ENCODE data around the gene HDC. TPM values are rescaled to one million over a fixed set of nuclear protein-coding genes. Genes with fewer than 3 reads are reported as not detected.

The HDC gene
- total RNA-seq, 2 experiments from 2014 or later: not detected

GRCh38 chr15:50281427-50281826 lies 15.9 kb upstream of the HDC start:
- TF ChIP-seq CTCF (conservative IDR thresholded peaks at IDR 0.05; ENCODE audit: low read length) (no peak), EZH2phosphoT487 (IDR thresholded peaks at IDR 0.05; ENCODE audit: borderline replicate concordance, low read depth, low read length) (no peak)
- CTCF ChIA-PET (ENCODE audit: unreplicated experiment): no interaction called here

GRCh38 chr15:50280271-50280670 lies 14.7 kb upstream of the HDC start:
- Histone ChIP-seq H3K9me2 (ENCODE audit: insufficient read depth, low read length) (no peaks in the 10 kb centered on the region), H3K27ac (ENCODE audit: low read depth, low read length, poor library complexity, severe bottlenecking) (no peak overlapping the region), H3K79me2 (ENCODE audit: insufficient read depth, low read depth, low read length) (no peaks in the 10 kb centered on the region), H4K20me1 (ENCODE audit: insufficient read depth, low read length) (no peaks in the 10 kb centered on the region), H3K4me1 (ENCODE audit: insufficient read depth, low read length, poor library complexity, severe bottlenecking) (no peaks in the 10 kb centered on the region), H3K4me2 (ENCODE audit: low read length) (no peak overlapping the region), H3K36me3 (ENCODE audit: insufficient read depth, low read length) (peaks cover 9% of the 10 kb centered on the region), H2AFZ (ENCODE audit: low read length) (no peak overlapping the region), H3K4me3 (ENCODE audit: low read depth, low read length, poor library complexity, severe bottlenecking) (no peak overlapping the region), H3K9me3 (ENCODE audit: low read length) (no peaks in the 10 kb centered on the region)
- no peak for TF ChIP-seq CTCF (conservative IDR thresholded peaks at IDR 0.05; ENCODE audit: low read length)
- no peak for TF ChIP-seq EZH2phosphoT487 (IDR thresholded peaks at IDR 0.05; ENCODE audit: borderline replicate concordance, low read depth, low read length)
- CTCF ChIA-PET (ENCODE audit: unreplicated experiment): no interaction called here
- no peak for DNase-seq (ENCODE audit: low spot score)
- no TSS peak for BruUV-seq (replicated peaks)
- POLR2A ChIA-PET: no interaction called here
- intact Hi-C loops (cut with micrococcal nuclease; ENCODE audit: unreplicated experiment): no loop called here

More at GRCh38 chr15:50281427-50281826, 15.9 kb upstream of the HDC start:
- POLR2A ChIA-PET: interaction anchor here (0.6 kb wide), 1 partner anchor 452 kb away, joined by 3 read pairs; no protein-coding TSS in a partner anchor
- Histone ChIP-seq H3K4me2 (ENCODE audit: low read length) (no peak overlapping the region), H4K20me1 (ENCODE audit: insufficient read depth, low read length) (no peaks in the 10 kb centered on the region), H3K9me3 (ENCODE audit: low read length) (no peaks in the 10 kb centered on the region), H3K36me3 (ENCODE audit: insufficient read depth, low read length) (peaks cover 18% of the 10 kb centered on the region), H3K79me2 (ENCODE audit: insufficient read depth, low read depth, low read length) (no peaks in the 10 kb centered on the region), H3K4me1 (ENCODE audit: insufficient read depth, low read length, poor library complexity, severe bottlenecking) (no peaks in the 10 kb centered on the region), H3K9me2 (ENCODE audit: insufficient read depth, low read length) (no peaks in the 10 kb centered on the region), H2AFZ (ENCODE audit: low read length) (no peak overlapping the region), H3K27ac (ENCODE audit: low read depth, low read length, poor library complexity, severe bottlenecking) (no peak overlapping the region), H3K4me3 (ENCODE audit: low read depth, low read length, poor library complexity, severe bottlenecking) (no peak overlapping the region)
- no TSS peak for BruUV-seq (replicated peaks)
- intact Hi-C loops (cut with micrococcal nuclease; ENCODE audit: unreplicated experiment): no loop called here
- DNase-seq (ENCODE audit: low spot score): no peak

GRCh38 chr15:50278496-50278895 lies 13.0 kb upstream of the HDC start:
- intact Hi-C loops (cut with micrococcal nuclease; ENCODE audit: unreplicated experiment): no loop called here
- BruUV-seq (replicated peaks): no TSS peak
- no peak overlapping the region for H3K4me3 ChIP-seq (ENCODE audit: low read depth, low read length, poor library complexity, severe bottlenecking)
- no peaks in the 10 kb centered on the region for H3K9me2 ChIP-seq (ENCODE audit: insufficient read depth, low read length)
- no peaks in the 10 kb centered on the region for H3K79me2 ChIP-seq (ENCODE audit: insufficient read depth, low read depth, low read length)
- no peak for DNase-seq (ENCODE audit: low spot score)
- TF ChIP-seq CTCF (conservative IDR thresholded peaks at IDR 0.05; ENCODE audit: low read length) (no peak), EZH2phosphoT487 (IDR thresholded peaks at IDR 0.05; ENCODE audit: borderline replicate concordance, low read depth, low read length) (no peak)
- H3K9me3 ChIP-seq (ENCODE audit: low read length): no peaks in the 10 kb centered on the region
- no peak overlapping the region for H2AFZ ChIP-seq (ENCODE audit: low read length)
- no peaks in the 10 kb centered on the region; the same call in 1 of the 2 replicates for H3K36me3 ChIP-seq (ENCODE audit: insufficient read depth, low read length)
- POLR2A ChIA-PET: interaction anchor here (0.6 to 0.7 kb wide), 3 partner anchors 38 to 1216 kb away, joined by 3 to 5 read pairs (median 3); no protein-coding TSS in a partner anchor
- CTCF ChIA-PET (ENCODE audit: unreplicated experiment): no interaction called here
- H3K4me2 ChIP-seq (ENCODE audit: low read length): no peak overlapping the region
- no peak overlapping the region for H3K27ac ChIP-seq (ENCODE audit: low read depth, low read length, poor library complexity, severe bottlenecking)
- H4K20me1 ChIP-seq (ENCODE audit: insufficient read depth, low read length): no peaks in the 10 kb centered on the region
- H3K4me1 ChIP-seq (ENCODE audit: insufficient read depth, low read length, poor library complexity, severe bottlenecking): no peaks in the 10 kb centered on the region
